OCI-LY1 (cell line): ENCODE data around the gene POSTN.
A peak's percentile ranks its signal among the peaks of the same experiment; 100 is the strongest.

ENCODE experiments used
- H2AFZ ChIP-seq: fragments of 200-600 bp; sonication (generic), shearing (Covaris generic); 2 replicates; pipeline ENCODE4 v1.6.0; 2014; ENCODE audit warnings: antibody characterized with exemption, mild to moderate bottlenecking, low read length
- H3F3A ChIP-seq: fragments of 200-600 bp; sonication (generic), shearing (Covaris generic); 2 replicates; pipeline ENCODE4 v1.6.0; 2014; ENCODE audit warnings: mild to moderate bottlenecking, antibody characterized with exemption, low read length, moderate library complexity; ENCODE audit not compliant: insufficient read depth
- H3K27ac ChIP-seq: fragments of 200-600 bp; sonication (generic); 2 replicates; pipeline ENCODE4 v1.5.1; 2014; ENCODE audit warnings: low read length, mixed run types, mild to moderate bottlenecking, low read depth; ENCODE audit not compliant: poor library complexity, severe bottlenecking
- H3K27me3 ChIP-seq: fragments of 200-600 bp; sonication (generic); 2 replicates; pipeline ENCODE4 v1.6.0; 2014; ENCODE audit warnings: antibody characterized with exemption, mild to moderate bottlenecking, low read length, moderate library complexity; ENCODE audit not compliant: insufficient read depth
- H3K36me3 ChIP-seq: fragments of 200-600 bp; sonication (generic); 2 replicates; pipeline ENCODE4 v1.6.1; 2014; ENCODE audit warnings: mild to moderate bottlenecking, antibody characterized with exemption, low read length, moderate library complexity, mixed read lengths; ENCODE audit not compliant: insufficient read depth
- H3K4me1 ChIP-seq: fragments of 200-600 bp; sonication (generic); 2 replicates; pipeline ENCODE4 v1.5.1; 2014; ENCODE audit warnings: mild to moderate bottlenecking, low read length, moderate library complexity; ENCODE audit not compliant: insufficient read depth, severe bottlenecking
- H3K4me2 ChIP-seq: fragments of 200-600 bp; sonication (generic), shearing (Covaris generic); 2 replicates; pipeline ENCODE4 v1.6.1; 2014; ENCODE audit warnings: low read length
- H3K4me3 ChIP-seq: fragments of 200-600 bp; sonication (generic); 2 replicates; pipeline ENCODE4 v1.5.1; 2014; ENCODE audit warnings: low read length, low read depth, mild to moderate bottlenecking, mixed read lengths; ENCODE audit not compliant: poor library complexity, severe bottlenecking
- H3K79me2 ChIP-seq: fragments of 200-600 bp; shearing (Covaris generic); 2 replicates; pipeline ENCODE4 v1.6.1; 2016; ENCODE audit warnings: mixed run types, low read length, mixed read lengths; ENCODE audit not compliant: insufficient read depth
- H3K9ac ChIP-seq: fragments of 200-600 bp; sonication (generic), shearing (Covaris generic); 2 replicates; pipeline ENCODE4 v1.6.1; 2014; ENCODE audit warnings: mild to moderate bottlenecking, low read length, mixed read lengths
- H3K9me2 ChIP-seq: fragments of 200-600 bp; sonication (generic), shearing (Covaris generic); 2 replicates; pipeline ENCODE4 v1.6.1; 2014; ENCODE audit warnings: low read depth, mild to moderate bottlenecking, low read length, mixed read lengths
- H3K9me3 ChIP-seq: fragments of 200-600 bp; shearing (Covaris generic); 2 replicates; pipeline ENCODE4 v1.6.1; 2014; ENCODE audit warnings: low read length, mixed read lengths
- H4K20me1 ChIP-seq: fragments of 200-600 bp; sonication (generic), shearing (Covaris generic); 2 replicates; pipeline ENCODE4 v1.6.0; 2016; ENCODE audit warnings: mild to moderate bottlenecking, low read length; ENCODE audit not compliant: insufficient read depth
- EZH2 ChIP-seq: fragments of 200-600 bp; sonication (generic), shearing (Covaris generic); IDR thresholded peaks from 2 replicates; pipeline ENCODE4 v1.8.0; 2017; ENCODE audit warnings: borderline replicate concordance, mixed run types, mild to moderate bottlenecking, antibody characterized with exemption, low read length, moderate library complexity, mixed read lengths
- TF ChIP-seq, protein P1 (sequence below): fragments of 200-600 bp; sonication (generic), shearing (Covaris generic); IDR thresholded peaks from 2 replicates; pipeline ENCODE4 v1.5.1; 2017; ENCODE audit warnings: mild to moderate bottlenecking, antibody characterized with exemption, low read length, moderate library complexity, mixed read lengths

Gene POSTN

DNA sequence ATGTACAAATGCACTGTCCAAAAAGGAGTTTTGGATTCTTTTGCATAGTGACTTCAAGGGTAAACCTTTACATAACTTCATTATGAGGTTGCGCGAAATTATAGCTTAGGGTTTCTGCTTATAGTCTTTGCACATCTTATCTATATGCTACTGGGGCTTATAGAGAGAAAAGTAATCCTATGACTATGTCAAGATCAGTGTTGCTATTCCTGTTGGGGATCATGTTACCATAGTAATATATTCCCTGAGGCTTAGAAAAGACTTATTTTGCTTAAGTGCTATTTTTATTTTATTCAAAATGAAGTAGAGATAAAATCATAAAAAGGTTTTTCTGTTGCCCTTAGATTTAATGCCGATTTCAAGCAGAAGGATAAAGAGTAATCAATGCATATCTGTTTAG is 14.7 kb upstream of the POSTN start:
- no peaks in the 10 kb centered on the region for H3F3A ChIP-seq
- H3K4me3 ChIP-seq = no peak overlapping the region
- no peaks in the 10 kb centered on the region for H3K9me2 ChIP-seq
- H3K4me2 ChIP-seq = no peak overlapping the region
- no peaks in the 10 kb centered on the region for H3K79me2 ChIP-seq
- no peaks in the 10 kb centered on the region for H3K9me3 ChIP-seq
- H3K27me3 ChIP-seq = no peaks in the 10 kb centered on the region
- H3K9ac ChIP-seq = no peak overlapping the region
- H3K4me1 ChIP-seq = no peaks in the 10 kb centered on the region
- H3K27ac ChIP-seq = no peak overlapping the region
- no peaks in the 10 kb centered on the region for H4K20me1 ChIP-seq
- H3K36me3 ChIP-seq = no peaks in the 10 kb centered on the region
- H2AFZ ChIP-seq = no peak overlapping the region
- TF ChIP-seq, protein P1, sequence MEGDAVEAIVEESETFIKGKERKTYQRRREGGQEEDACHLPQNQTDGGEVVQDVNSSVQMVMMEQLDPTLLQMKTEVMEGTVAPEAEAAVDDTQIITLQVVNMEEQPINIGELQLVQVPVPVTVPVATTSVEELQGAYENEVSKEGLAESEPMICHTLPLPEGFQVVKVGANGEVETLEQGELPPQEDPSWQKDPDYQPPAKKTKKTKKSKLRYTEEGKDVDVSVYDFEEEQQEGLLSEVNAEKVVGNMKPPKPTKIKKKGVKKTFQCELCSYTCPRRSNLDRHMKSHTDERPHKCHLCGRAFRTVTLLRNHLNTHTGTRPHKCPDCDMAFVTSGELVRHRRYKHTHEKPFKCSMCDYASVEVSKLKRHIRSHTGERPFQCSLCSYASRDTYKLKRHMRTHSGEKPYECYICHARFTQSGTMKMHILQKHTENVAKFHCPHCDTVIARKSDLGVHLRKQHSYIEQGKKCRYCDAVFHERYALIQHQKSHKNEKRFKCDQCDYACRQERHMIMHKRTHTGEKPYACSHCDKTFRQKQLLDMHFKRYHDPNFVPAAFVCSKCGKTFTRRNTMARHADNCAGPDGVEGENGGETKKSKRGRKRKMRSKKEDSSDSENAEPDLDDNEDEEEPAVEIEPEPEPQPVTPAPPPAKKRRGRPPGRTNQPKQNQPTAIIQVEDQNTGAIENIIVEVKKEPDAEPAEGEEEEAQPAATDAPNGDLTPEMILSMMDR = no peak
- no peak for TF ChIP-seq EZH2

DNA sequence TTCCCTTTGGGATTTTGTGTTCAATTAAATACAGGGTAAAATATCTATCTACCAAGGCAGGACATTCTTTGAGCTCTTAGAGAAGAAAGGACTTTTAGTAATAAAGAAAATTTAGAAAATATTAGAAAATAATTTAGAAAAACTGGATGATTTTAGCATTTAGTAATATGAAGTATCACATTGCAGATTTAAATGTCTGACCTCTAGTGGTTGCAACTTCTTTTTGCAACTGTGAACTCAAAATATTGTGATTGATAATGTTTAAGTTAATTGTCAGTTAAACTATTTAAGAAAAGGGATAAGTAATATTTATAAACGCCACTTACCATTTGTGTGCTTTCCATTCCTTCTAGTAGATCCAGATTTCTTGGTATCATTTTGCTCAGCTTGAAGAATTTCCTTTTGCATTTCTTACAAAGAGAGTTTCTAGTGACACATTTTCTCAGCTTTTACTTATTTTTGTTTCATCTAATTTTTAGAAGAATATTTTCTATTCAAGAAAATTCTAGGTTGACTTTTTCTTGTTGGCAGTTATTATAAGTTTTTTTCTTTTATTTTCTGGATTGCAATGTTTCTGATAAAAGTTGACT is 10.3 kb upstream of the POSTN start:
- Histone ChIP-seq H3K4me2 (no peak overlapping the region), H3K4me1 (no peaks in the 10 kb centered on the region), H3K9me3 (no peaks in the 10 kb centered on the region), H2AFZ (no peak overlapping the region), H3K79me2 (no peaks in the 10 kb centered on the region), H3F3A (no peaks in the 10 kb centered on the region), H4K20me1 (no peaks in the 10 kb centered on the region), H3K4me3 (no peak overlapping the region), H3K36me3 (no peaks in the 10 kb centered on the region), H3K27me3 (no peaks in the 10 kb centered on the region), H3K9ac (no peak overlapping the region), H3K27ac (no peak overlapping the region), H3K9me2 (no peaks in the 10 kb centered on the region)
- TF ChIP-seq EZH2 = no peak
- TF ChIP-seq, protein P1 = peak; percentile 9; the same call in 1 of the 2 replicates

DNA sequence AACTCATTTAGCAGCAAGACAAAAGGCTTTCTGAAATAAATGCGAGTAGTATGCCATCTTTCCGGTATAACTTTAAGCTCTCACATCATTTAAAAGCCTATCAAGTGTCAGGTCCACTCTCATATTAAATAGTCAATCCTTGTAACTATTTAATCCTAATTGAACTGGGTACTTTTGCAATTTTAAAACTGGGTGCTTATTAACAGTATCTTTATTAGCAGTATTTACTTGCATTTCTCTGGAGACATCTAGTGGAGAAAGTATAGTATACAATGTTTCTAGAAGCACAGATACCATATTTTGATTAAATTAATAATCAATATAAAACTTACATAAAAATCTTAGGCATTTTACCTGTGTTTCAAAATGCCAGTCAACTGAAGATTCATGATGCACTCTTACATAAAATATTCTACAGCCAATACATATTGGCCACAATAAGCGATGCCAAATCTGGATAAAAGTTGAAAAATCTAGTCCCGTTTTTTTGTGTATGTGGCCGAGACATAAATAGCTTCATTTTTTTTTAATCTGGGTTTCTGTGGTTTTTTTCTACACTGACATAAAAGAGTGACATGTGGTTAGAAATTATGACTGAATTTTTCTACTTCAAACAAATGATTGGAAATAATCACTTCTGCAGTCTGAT is 4.3 kb upstream of the POSTN start:
- Histone ChIP-seq H3K27ac (no peak overlapping the region), H2AFZ (no peak overlapping the region), H3K36me3 (no peaks in the 10 kb centered on the region), H3K4me2 (no peak overlapping the region), H3K4me1 (no peaks in the 10 kb centered on the region), H4K20me1 (no peaks in the 10 kb centered on the region), H3K79me2 (no peaks in the 10 kb centered on the region), H3F3A (no peaks in the 10 kb centered on the region), H3K27me3 (no peaks in the 10 kb centered on the region), H3K4me3 (no peak overlapping the region), H3K9ac (no peak overlapping the region), H3K9me3 (no peaks in the 10 kb centered on the region), H3K9me2 (no peaks in the 10 kb centered on the region)
- TF ChIP-seq, protein P1 = peak; percentile 47; the same call in 1 of the 2 replicates
- no peak for TF ChIP-seq EZH2
